Fibroblast of mammary gland (primary cell): ENCODE measurements around the gene METTL25B.
A peak's percentile ranks its signal among the peaks of the same experiment; 100 is the strongest.
"Not testable (repeated sequence)": the region's sequence is repeated elsewhere in the genome, so short reads cannot be mapped to it uniquely, and the experiment has no call there.

ENCODE experiments used
- DNase-seq: peaks from one replicate; pipeline ENCODE4 v3.0.0-alpha.2; 2010; ENCODE audit warnings: low read depth
- H3K4me3 ChIP-seq: 2 replicates; pipeline ENCODE4 v1.5.1; 2011; ENCODE audit warnings: low read depth, mild to moderate bottlenecking, low read length, moderate library complexity; ENCODE audit not compliant: control insufficient read depth
- TF ChIP-seq, protein P1 (sequence below): conservative IDR thresholded peaks from 2 replicates; pipeline ENCODE4 v1.5.1; 2011; ENCODE audit warnings: low read depth, low read length, inconsistent platforms; ENCODE audit not compliant: control insufficient read depth, insufficient read depth

Gene METTL25B

DNA sequence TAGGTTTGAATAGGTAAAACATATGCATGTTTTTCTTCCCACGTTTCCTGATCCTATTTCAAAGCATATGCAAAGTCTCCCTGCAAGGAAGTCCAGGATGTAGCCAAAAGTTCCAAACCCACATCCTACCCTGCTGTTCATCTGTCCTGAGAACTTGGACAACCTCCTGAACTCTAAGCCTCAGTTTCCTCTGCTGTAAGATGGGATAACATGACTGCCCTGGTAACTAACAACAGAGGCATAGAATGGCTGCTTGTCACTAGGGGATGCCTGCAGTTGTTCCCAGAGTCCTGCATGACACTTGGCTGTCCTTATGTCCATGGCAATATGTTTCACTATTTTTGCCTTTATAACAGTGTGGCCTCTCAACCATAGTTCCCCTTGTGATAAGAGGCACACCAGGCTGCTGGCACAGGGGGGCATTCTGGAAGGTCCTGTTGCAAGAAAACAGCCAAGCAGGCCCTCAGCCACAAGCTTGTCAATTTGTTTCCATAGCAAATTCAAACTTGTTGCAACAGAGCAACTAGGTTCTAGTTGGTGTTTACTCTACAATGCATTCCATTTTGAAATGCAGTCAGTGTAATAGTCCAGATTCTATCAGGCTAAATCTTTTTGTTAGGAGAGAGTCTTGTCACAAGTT, 24.7 kb downstream of the METTL25B start:
- DNase-seq = no peak
- peak overlapping the region; percentile 92 for H3K4me3 ChIP-seq
- TF ChIP-seq, protein P1, sequence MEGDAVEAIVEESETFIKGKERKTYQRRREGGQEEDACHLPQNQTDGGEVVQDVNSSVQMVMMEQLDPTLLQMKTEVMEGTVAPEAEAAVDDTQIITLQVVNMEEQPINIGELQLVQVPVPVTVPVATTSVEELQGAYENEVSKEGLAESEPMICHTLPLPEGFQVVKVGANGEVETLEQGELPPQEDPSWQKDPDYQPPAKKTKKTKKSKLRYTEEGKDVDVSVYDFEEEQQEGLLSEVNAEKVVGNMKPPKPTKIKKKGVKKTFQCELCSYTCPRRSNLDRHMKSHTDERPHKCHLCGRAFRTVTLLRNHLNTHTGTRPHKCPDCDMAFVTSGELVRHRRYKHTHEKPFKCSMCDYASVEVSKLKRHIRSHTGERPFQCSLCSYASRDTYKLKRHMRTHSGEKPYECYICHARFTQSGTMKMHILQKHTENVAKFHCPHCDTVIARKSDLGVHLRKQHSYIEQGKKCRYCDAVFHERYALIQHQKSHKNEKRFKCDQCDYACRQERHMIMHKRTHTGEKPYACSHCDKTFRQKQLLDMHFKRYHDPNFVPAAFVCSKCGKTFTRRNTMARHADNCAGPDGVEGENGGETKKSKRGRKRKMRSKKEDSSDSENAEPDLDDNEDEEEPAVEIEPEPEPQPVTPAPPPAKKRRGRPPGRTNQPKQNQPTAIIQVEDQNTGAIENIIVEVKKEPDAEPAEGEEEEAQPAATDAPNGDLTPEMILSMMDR = no peak

DNA sequence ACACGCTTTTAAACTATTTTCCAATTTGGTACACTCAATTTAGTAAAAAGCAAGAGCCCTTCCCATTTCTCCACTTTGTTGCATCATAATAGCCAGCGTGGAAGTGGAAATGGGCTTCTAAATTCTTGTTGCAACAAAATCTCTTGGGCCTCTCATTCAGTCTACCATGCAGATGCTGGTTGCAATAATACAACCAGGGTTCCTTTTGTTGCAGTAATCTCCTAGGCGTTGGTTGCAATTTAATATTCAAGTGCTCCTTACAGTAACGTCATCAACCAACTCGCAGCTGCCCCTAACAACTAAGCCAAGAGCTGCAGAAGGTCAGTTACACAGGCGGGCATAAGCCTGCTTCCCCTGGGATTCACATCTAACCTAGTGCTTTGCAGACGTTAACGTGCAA, 25.9 kb downstream of the METTL25B start:
- DNase-seq = no peak
- TF ChIP-seq, protein P1 = no peak
- no peak overlapping the region for H3K4me3 ChIP-seq

DNA sequence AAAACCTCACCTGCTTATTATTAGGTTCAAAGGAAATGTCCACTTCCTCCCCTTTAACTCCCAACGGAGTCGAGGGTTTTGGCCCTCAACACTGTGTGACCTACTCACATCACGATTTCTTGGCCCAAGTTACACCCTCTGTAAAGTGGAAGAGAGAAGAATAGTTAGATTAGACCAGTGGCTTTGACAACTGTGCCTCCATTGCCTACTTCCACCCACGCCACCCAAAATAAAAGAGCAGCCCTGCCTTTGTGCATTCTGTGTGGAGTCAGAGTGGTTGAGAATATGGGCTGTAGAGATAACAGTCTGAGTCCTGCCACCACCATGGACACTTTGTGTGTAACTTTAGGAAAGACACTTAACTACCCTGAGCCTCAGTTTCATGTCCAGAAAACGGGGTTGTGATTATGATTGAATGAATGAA, 27.3 kb downstream of the METTL25B start:
- no peak overlapping the region for H3K4me3 ChIP-seq
- no peak for DNase-seq
- TF ChIP-seq, protein P1 = no peak

DNA sequence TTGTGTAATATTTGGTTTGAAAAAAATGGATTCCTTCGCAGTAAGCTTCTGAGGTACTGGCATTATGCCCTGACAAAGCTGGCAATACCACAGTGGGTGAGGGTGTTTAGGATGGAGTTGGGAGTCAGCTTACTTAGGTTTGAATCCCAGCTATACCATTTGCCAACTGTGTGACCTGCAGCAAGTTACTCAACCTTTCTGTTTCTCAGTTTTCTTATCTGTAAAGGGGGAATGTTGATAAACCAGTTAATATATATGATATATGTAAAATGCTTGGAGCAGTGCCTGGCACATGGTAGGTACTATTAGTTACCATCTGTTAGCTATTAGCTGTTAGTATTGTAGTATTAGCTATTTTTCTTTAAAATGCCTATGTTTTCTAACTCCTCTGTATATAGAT, 28.1 kb downstream of the METTL25B start:
- no peak for DNase-seq
- no peak overlapping the region for H3K4me3 ChIP-seq
- TF ChIP-seq, protein P1 = no peak

DNA sequence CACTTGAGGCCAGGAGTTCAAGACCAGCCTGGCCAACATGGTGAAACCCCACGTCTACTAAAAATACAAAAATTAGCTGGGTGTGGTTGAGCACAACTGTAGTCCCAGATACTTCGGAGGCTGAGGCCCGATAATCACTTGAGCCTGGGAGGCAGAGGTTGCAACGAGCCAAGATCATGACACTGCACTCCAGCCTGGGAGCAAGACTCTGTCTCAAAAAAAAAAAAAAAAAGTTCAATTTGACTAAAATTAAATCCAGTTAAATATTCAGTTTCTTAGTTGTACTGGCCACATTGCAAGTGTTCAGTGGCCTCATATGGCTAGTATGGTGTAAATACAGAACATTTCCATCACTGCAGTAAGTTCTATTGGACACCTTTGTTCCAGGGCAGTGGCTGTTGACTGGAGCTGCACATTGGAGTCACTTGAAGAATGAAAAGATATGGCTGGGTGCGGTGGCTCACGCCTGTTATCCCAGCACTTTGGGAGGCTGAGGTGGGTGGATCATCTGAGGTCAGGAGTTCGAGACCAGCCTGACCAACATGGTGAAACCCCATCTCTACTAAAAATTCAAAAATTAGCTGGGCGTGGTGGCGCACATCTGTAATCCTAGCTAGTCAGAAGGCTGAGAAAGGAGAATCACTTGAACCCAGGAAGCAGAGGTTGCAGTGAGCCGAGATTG, 29.4 kb downstream of the METTL25B start:
- not testable (repeated sequence) for H3K4me3 ChIP-seq, DNase-seq

DNA sequence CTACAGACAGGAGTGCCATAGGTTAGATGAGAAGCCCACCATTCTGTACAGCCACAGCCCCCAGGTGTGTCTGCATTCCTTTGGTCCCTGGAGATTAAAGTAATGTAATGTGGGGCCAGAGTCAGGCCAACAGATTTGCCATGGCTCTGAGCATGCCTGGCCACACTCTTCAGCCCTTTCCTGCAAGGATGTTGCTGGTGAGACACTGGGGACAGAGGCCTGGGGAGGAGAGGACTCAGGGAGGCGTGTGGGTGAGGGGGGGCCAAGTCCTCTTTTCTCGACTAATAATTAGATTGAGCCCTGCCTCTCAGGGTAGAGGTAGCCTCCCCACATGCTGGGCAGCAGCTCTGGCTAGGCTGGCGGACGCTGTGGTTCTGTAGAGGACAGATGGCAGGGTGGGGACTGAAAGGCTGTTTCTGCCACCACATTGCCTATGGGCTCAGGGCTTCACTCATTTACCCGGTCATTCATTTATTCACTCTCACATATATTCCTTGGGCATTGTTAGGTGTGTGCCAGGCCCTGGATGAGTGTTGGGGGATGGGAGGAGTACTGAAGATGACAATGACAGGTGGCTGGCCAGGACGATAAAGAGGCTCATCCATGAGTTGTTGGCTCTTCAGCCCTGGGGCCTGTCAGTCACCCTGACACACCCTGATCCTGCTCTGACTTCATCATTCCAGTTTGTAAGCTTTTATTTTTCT, 32.0 kb downstream of the METTL25B start:
- DNase-seq = no peak
- no peak overlapping the region for H3K4me3 ChIP-seq
- TF ChIP-seq, protein P1 = no peak

DNA sequence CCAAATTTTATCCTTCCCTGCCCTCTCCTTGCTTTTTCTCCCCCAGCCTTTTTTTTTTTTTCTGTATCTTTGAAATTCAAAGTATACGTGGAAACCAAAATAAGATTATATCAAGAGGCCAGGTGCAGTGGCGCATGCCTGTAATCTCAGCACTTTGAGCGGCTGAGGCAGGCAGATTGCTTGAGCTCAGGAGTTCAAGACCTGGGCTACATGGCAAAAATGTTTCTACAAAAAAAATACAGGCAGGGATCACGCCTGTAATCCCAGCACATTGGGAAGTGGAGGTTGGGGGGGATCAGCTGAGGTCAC, 32.5 kb downstream of the METTL25B start:
- TF ChIP-seq, protein P1 = no peak
- DNase-seq = no peak
- no peak overlapping the region for H3K4me3 ChIP-seq

DNA sequence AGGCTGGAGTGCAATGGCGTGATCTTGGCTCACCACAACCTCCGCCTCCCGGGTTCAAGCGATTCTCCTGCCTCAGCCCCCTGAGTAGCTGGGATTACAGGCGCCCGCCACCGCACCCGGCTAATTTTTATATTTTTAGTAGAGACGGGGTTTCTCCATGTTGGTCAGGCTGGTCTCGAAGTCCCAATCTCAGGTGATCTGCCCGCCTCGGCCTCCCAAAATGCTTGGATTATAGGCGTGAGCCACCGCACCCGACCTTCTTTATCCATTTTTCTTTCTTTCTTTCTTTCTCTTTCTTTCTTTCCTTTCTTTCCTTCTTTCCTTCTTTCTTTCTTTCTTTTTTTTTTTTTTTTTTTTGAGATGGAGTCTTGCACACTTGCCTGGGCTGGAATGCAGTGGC, 36.9 kb downstream of the METTL25B start:
- H3K4me3 ChIP-seq, DNase-seq: not testable (repeated sequence)
